Stimulated activated CD4-positive, alpha-beta T cell treated with anti-CD3 and anti-CD28 coated beads, Interleukin-1b, Interleukin-23, amount 100 ng/mL, for 24 hours (primary cell): ENCODE results near the gene ACSF3.

ENCODE experiments used
- DNase-seq, 4 experiments: peaks; one replicate each; pipeline ENCODE4 v3.0.0-alpha.2; 2020; ENCODE audit warnings: low read depth in 4 of 4, low spot score in 1 of 4

The ACSF3 gene

DNA sequence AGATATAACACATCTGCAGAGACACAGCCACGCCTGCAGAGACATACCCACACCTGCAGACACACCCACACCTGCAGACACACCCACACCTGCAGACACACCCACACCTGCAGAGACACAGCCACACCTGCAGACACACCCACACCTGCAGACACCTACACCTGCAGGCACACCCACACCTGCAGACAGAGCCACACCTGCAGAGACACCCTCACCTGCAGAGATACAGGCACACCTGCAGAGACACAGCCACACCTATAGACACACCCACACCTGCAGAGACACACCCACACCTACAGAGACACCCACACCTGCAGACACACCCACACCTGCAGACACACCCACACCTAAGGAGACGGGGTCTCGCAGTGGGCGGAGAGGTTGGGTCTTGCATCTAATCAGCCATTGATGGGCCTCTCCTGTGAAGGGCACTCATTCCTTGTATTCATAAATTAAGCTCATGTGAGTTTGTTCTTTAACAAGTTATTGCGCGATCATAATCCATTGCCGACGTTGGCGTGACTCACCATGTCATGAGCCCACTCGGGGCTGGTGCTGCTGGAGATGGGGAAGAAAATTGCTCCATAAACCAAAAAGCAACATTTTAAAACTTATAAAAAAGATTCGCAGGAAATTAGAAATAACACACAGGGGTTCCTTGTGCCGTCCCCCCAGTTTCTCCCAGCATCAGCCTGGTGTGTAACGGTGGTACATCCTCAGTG, 49.0 kb downstream of the ACSF3 start:
- no peak for DNase-seq

- DNase-seq = no peak
Observed at GRCh38 chr16:89143201-89143741, 49.6 kb downstream of the ACSF3 start.

- DNase-seq = no peak
Observed at GRCh38 chr16:89143911-89144675, 50.4 kb downstream of the ACSF3 start.

GRCh38 chr16:89144681-89145080, 51.0 kb downstream of the ACSF3 start:
- no peak for DNase-seq

GRCh38 chr16:89145406-89146161, 51.9 kb downstream of the ACSF3 start:
- DNase-seq = no peak

GRCh38 chr16:89146211-89147005, 52.8 kb downstream of the ACSF3 start:
- no peak for DNase-seq

GRCh38 chr16:89147085-89147817, 53.6 kb downstream of the ACSF3 start:
- no peak for DNase-seq

DNA sequence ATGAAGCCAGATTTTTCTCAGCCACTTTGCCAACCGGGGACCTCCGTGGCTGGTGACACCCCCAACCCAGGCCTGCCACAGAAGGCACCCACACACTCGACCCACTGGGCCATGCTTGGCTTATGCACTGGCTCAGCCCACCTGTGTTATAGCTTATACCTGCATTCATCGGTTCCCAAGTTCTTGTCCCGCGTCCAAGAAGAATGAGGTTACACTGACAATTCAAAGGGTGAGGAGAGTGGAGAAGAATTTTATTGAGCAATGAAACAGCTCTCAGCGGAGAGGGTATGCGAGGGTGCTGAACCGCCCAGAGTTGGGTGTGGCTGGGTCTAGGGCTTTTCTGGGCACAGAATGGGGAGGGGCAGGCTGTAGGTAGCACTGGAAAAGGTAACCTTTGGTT, 55.7 kb downstream of the ACSF3 start:
- DNase-seq = no peak

DNA sequence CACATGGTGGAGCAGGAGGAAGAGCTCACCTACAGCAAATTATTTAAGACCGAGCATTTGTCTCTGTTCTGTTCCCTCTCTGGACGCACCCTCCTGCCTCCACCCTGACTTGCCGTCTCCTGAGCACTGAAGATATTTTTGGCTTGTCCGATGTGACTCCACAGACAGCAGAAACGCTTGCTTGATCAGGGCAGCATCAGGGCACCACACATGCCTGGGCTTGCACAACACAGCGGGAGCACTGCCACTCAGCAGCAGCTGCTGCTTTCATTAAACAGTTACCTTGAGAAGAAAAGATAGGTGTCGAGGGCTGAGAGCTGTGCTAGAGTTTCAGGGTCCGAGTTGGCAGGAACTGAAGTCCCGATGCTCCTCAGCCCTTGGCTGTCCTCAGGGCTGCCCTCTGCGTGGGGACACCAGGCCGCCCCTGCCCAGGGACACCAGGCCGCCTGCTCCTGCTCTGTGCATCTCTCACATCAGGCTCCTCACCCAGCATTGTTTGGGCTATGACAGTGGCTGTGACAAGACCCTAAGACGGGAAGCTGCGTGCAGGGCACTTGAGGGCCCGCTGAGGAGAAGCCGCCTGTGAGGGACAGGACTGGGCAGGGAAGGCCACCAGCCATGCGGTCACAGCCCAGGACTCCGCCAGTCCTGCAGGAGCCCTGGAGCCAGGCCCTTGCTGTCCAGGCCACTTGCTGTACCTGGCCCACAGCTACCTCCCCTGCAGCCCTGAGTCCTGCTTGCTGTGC, 56.6 kb downstream of the ACSF3 start:
- no peak for DNase-seq

- DNase-seq = no peak
Observed at GRCh38 chr16:89150981-89151380, 57.3 kb downstream of the ACSF3 start.

DNA sequence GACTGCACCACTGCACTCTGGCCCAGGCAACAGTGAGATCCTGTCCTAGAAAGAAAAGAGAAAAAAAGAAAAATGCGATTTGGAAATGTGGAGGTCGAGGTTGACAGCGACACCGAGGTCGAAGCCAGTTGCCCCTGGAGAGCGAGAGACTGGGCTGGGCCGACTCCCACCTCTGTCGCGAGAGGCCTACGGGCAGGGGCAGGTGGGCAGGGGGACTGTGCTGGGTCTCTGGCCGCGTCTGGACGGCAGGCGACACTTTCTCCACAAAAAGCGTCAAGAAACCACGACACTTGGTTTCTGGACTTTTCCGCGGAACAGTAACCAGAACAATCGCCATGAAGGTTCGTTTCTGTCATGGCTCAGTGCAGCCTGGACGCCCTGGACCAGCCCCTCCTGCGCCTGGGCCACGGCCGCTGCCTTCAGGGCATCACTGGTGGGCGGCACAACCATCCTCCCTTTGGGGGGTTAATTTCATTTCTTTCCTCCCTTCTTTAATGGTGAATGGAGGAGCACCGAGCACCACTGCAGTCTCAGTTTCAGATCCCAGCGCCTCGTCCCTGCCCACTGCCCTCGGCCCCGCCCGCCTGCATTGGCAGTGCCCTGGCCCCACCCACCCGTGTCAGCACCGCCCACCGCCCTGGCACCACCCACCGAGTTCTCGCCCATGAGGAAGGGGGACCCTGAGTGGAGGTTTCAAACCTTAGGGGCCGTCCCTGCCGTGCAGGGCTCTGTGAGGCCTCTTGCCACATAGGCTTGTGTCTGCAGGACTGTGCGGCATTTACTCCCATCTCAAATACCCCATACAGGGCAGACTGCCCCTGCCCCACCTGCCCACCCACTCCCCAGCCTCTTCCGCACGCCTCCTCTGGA, 59.4 kb downstream of the ACSF3 start:
- DNase-seq = no peak

DNA sequence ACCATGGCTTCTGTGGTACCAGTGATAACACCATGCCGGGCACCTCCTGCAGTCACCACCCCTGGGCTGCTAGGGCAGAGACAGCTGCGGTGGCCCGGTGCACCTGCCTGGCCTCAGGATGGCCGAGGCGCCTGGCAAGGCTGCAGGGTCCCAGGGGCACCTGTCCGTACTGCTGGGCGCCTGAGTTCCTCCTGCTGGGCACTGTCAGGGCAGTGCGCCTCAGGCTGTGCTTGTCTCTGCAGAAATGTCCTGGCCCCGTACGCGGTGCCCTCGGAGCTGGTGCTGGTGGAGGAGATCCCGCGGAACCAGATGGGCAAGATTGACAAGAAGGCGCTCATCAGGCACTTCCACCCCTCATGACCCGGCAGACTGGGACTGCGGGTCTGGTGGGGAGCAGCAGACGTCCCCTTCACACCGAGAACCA, 60.2 kb downstream of the ACSF3 start:
- DNase-seq = no peak

DNA sequence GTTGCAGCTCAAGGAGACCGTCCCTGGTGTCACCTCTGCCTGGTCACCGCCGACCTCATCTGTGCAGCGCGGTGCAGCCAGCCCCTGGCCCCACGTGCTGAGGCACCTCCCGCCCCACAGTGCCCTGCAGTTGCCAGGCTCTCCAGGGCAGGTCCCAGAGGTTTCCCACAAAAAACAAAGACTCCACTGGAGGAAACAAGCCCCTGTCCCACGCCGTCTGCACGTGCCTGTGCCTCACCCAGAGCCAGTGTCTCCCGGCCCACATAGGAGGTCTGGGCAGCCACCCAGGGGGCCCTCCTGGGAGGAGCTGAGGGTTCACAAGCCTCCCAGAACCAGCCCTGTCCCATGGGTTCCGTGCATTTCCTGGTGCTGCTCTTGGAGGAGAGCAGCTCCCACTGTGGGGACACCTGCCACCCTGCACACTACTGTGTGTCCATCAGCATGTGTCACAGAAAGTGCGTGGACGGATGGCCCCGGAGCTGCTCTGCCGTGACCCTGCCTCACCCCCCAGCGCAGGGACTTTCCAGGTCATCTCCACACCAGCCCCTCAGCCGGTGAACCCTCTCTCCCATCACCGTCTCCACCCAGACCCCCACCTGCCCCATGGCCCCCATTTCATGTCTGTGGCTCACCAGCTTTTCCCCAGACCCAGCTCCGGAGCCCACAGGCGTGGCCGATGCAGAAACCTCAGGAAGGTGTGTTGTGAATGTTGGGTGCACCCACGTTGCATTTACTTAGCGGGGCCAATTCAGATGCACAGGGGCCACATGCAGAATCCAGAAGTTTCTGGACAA, 60.9 kb downstream of the ACSF3 start:
- no peak for DNase-seq

- DNase-seq = no peak
Observed at GRCh38 chr16:89155184-89155679, 61.6 kb downstream of the ACSF3 start.

DNA sequence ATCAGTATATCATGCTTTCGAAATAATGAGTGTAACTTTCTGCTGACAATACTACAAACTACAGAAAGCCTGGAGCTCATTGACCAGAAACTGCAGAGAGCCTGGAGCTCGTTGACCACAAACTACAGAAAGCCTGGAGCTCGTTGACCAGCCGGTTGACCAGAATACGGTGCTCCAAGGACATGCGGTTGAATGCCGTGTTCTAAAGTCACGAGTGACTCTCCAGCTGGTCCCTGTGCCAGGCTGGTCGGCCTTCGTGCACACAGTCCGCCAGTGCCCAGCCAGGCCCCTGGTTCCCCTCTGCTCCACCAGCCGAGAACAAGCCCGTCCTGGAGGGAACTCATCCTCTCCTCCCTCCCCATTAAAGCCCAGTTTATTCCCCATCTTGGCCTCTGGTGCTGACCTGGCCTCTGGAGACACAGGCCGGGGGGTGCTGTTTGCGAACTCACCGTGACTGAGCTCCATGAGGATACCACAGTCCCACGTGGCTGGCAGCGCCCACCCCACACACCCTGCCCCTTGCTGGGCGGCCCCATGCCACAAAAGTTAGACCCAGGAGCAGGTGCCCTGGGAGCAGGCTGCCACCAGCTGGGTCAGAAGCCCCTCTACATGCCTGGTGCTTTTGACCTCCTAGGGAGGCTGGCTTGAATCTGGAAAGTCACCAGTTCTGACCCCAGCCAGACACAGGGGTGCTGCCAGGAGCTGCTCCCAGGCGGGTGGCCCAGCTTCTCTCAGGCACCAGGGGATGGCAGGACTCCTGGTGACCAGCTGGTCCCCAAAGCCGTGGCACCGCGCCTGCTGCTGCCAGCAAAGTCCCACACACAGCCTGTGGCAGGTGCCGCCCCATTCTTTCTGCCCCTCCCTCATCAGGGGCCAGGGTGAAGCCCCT, 62.4 kb downstream of the ACSF3 start:
- no peak for DNase-seq
